Urinary bladder (tissue), 4 donors: Measurements from ENCODE around the gene TMC3. TPM values are rescaled to one million over a fixed set of nuclear protein-coding genes. Genes with fewer than 3 reads are reported as not detected.

Source experiments
- DNase-seq: peaks from one replicate; pipeline ENCODE4 v3.0.0-alpha.2; 2015; ENCODE audit errors: extremely low spot score
- H3K27ac ChIP-seq: one replicate; pipeline ENCODE4 v1.5.1; 2013; ENCODE audit warnings: low read depth, mild to moderate bottlenecking, moderate library complexity
- H3K36me3 ChIP-seq: one replicate; pipeline ENCODE4 v1.6.1; 2013; ENCODE audit warnings: mild to moderate bottlenecking, moderate library complexity; ENCODE audit not compliant: insufficient read depth
- H3K4me1 ChIP-seq: one replicate; pipeline ENCODE4 v1.6.1; 2013; ENCODE audit warnings: mild to moderate bottlenecking, moderate library complexity; ENCODE audit not compliant: insufficient read depth
- H3K4me3 ChIP-seq: one replicate; pipeline ENCODE4 v1.5.1; 2013; ENCODE audit warnings: low read depth, low read length
- whole genome bisulfite sequencing: extraction: QIAGEN DNeasy Blood & Tissue Kit; methylation state at CpG from one replicate; pipeline ENCODE4 v1.1.7; 2013; 5-methylcytosine and 5-hydroxymethylcytosine counted together
- polyA plus RNA-seq: library from polyadenylated mRNA; stranded (reverse); fragments of 200-250 nt; gene quantifications from one replicate; pipeline ENCODE4 v1.2.3, GENCODE V29; 2013
- total RNA-seq: library from RNA; depleted of rRNA; stranded (reverse); fragments of >200 nt; gene quantifications from one replicate; pipeline ENCODE4 v1.2.3, GENCODE V29; 2014
- donor health status: healthy with polysubstance abuse.
- donor health status: healthy.

Gene TMC3
- total and polyA plus RNA-seq, 2 donors: 0.62 to 0.95 TPM

DNA sequence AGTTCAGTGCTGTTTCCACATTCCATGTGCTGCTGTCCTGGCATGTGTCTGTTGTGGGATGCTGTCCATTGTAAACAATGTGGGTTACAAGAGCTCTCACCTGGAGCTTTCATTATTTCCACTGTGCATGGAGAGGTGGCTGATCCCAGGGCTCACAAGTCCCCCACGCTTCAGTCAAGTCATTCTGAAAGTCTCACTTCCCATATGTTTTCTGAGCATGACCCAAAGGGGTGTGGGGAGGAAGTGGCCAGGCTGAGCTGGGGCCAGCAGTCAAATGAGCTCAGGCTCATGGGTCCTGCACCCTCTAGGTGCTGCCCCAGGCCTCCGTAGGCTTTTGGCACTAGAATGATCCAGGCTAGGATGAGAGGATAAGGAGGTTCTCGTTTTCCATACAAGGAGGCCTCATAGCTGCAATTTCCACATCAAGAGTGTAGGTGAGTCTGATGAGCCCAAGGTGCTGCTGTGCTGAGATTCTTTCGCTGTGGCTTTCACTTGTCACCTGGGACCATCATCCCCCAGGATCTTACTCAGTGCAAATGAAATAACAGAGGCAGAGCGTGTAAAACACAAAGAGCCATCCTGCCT is 72.1 kb downstream of the TMC3 start:
- Histone ChIP-seq H3K27ac (no peak overlapping the region), H3K36me3 (peaks cover 2% of the 10 kb centered on the region), H3K4me3 (no peak overlapping the region), H3K4me1 (no peaks in the 10 kb centered on the region)
- DNase-seq: no peak
- 78% methylated on average over 5 of the region's 5 CpGs for WGBS

GRCh38 chr15:81301385-81301784 is 72.6 kb downstream of the TMC3 start:
- Histone ChIP-seq H3K4me1 (no peaks in the 10 kb centered on the region), H3K27ac (no peak overlapping the region), H3K4me3 (no peak overlapping the region), H3K36me3 (peaks cover 2% of the 10 kb centered on the region)
- DNase-seq: no peak
- 94% methylated on average over 4 of the region's 4 CpGs for WGBS

- H3K4me1 ChIP-seq: no peaks in the 10 kb centered on the region
- peaks cover 2% of the 10 kb centered on the region for H3K36me3 ChIP-seq
- H3K27ac ChIP-seq: no peak overlapping the region
- DNase-seq: no peak
- peak overlapping the region; percentile 4 for H3K4me3 ChIP-seq
- 81% methylated on average over 14 of the region's 14 CpGs for WGBS
Measured at GRCh38 chr15:81299630-81300273, 74.3 kb downstream of the TMC3 start.

DNA sequence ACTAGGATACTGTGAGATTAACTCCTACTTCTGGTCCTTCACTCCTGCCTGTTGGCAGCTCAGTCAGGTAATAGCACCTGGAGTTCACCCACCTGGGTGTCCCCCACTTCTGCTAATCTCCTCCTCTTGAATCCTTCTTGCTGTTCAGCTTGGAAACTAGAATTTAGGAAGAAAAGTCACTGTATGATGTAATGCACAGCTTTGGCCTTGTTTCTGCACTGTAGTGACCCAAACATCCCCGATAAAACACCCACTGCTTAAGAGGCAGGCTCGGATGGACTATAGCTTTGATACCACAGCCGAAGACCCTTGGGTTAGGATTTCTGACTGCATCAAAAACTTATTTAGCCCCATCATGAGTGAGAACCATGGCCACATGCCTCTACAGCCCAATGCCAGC is 74.9 kb downstream of the TMC3 start:
- Histone ChIP-seq H3K4me3 (no peak overlapping the region), H3K36me3 (peaks cover 2% of the 10 kb centered on the region), H3K4me1 (no peaks in the 10 kb centered on the region), H3K27ac (no peak overlapping the region)
- DNase-seq: no peak
- 87% methylated on average over 3 of the region's 3 CpGs for WGBS

DNA sequence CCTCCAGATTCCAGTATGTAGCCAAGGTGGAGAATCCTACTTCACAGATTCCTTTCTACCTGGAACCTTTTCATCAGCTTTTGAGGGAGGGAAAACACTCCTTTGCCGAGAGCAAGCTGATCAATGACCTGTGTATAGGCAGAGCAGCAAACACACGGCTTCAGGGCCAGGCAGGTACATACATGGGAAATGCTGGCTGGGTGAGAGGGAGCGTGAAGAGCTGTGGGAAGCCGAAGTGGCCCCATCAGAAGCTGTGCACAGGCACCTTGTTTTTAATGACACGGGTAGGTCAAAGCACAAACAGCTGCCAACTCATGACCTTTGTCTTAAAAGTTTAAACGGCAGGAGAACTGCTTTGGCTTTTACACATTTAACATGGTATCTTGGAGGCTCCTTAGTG is 75.4 kb downstream of the TMC3 start:
- DNase-seq: no peak
- Histone ChIP-seq H3K4me3 (peak overlapping the region; percentile 17), H3K27ac (no peak overlapping the region), H3K4me1 (no peaks in the 10 kb centered on the region), H3K36me3 (peaks cover under 1% of the 10 kb centered on the region)
- WGBS: 77% methylated on average over 6 of the region's 6 CpGs

GRCh38 chr15:81297603-81298575 is 76.1 kb downstream of the TMC3 start:
- H3K36me3 ChIP-seq: no peaks in the 10 kb centered on the region
- no peaks in the 10 kb centered on the region for H3K4me1 ChIP-seq
- WGBS: 84% methylated on average over 4 of the region's 4 CpGs
- H3K27ac ChIP-seq: no peak overlapping the region
- H3K4me3 ChIP-seq: peak overlapping the region; percentile 17
- no peak for DNase-seq

- 60% methylated on average over 3 of the region's 3 CpGs for WGBS
- H3K4me1 ChIP-seq: no peaks in the 10 kb centered on the region
- peak overlapping the region; percentile 16 for H3K4me3 ChIP-seq
- no peaks in the 10 kb centered on the region for H3K36me3 ChIP-seq
- no peak for DNase-seq
- H3K27ac ChIP-seq: no peak overlapping the region
Measured at GRCh38 chr15:81297147-81297572, 76.9 kb downstream of the TMC3 start.

GRCh38 chr15:81296673-81297072 is 77.3 kb downstream of the TMC3 start:
- no peak for DNase-seq
- Histone ChIP-seq H3K4me1 (no peaks in the 10 kb centered on the region), H3K27ac (no peak overlapping the region), H3K36me3 (no peaks in the 10 kb centered on the region), H3K4me3 (peak overlapping the region; percentile 16)
- 66% methylated on average over 11 of the region's 11 CpGs for WGBS

GRCh38 chr15:81296186-81296585 is 77.8 kb downstream of the TMC3 start:
- Histone ChIP-seq H3K27ac (no peak overlapping the region), H3K36me3 (no peaks in the 10 kb centered on the region), H3K4me3 (no peak overlapping the region), H3K4me1 (no peaks in the 10 kb centered on the region)
- 76% methylated on average over 2 of the region's 2 CpGs for WGBS
- no peak for DNase-seq

DNA sequence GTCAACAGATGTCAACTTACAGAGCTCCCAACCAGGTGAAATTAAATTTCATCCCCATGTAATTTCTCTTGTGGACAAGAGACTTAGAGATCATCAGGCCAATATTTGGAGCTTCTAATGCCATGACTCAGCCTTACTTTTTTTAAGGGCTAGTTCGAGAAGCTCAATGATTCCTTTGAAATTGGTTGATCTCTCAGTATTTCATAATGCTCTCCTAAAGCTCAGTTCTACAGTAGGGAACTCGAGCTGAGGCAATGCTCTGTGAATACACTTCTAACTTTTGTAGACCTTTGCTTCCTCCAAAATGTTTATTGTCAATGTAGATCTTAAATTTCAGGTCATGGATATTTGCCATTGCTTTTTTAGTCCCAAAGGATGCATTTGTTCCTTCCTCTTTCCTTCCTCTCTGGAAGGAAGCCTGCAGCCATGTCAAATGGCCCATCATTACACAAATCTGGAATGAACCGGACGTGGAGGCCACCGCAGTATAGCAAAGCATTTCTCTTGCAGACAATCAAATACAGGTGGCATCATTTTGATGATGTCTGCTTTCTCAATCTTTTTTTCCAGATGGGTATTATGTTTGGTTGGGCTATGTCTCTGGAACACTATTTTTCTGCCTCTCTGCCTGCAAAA is 78.4 kb downstream of the TMC3 start:
- H3K4me3 ChIP-seq: no peak overlapping the region
- no peak for DNase-seq
- H3K36me3 ChIP-seq: no peaks in the 10 kb centered on the region
- no peaks in the 10 kb centered on the region for H3K4me1 ChIP-seq
- no peak overlapping the region for H3K27ac ChIP-seq
- 78% methylated on average over 5 of the region's 5 CpGs for WGBS

DNA sequence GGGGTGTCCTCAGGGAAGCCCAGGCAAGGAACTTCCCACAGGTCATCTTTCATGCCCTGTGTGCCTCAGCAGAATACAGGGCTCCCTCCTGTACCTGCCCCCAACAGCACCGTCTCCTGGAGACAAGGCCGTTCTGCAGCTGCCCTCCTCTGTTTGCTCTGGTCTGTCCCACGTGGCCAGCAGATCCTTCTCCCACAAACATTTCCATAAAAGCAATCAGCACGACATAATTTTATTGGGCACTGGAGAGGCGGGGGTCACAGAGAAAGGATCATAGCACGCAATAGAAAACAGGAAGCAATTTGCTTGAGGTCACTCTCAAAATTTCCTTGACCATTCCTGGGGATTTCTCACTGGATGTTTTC is 79.5 kb downstream of the TMC3 start:
- DNase-seq: no peak
- 43% methylated on average over 6 of the region's 6 CpGs for WGBS
- H3K36me3 ChIP-seq: no peaks in the 10 kb centered on the region
- no peak overlapping the region for H3K4me3 ChIP-seq
- H3K4me1 ChIP-seq: no peaks in the 10 kb centered on the region
- H3K27ac ChIP-seq: no peak overlapping the region

- DNase-seq: no peak
- Histone ChIP-seq H3K36me3 (no peaks in the 10 kb centered on the region), H3K4me3 (no peak overlapping the region), H3K4me1 (no peaks in the 10 kb centered on the region), H3K27ac (peak overlapping the region; percentile 44)
- WGBS: 69% methylated on average over 9 of the region's 9 CpGs
Measured at GRCh38 chr15:81293728-81294515, 80.1 kb downstream of the TMC3 start.

GRCh38 chr15:81292523-81293001 is 81.5 kb downstream of the TMC3 start:
- no peak overlapping the region for H3K27ac ChIP-seq
- 82% methylated on average over 12 of the region's 12 CpGs for WGBS
- no peak for DNase-seq

More at GRCh38 chr15:81292523-81293001, 81.5 kb downstream of the TMC3 start:
- H3K36me3 ChIP-seq: no peaks in the 10 kb centered on the region
- H3K4me3 ChIP-seq: no peak overlapping the region
- H3K4me1 ChIP-seq: no peaks in the 10 kb centered on the region
